ENCODE measurements around the gene PCDHB12.

DNA sequence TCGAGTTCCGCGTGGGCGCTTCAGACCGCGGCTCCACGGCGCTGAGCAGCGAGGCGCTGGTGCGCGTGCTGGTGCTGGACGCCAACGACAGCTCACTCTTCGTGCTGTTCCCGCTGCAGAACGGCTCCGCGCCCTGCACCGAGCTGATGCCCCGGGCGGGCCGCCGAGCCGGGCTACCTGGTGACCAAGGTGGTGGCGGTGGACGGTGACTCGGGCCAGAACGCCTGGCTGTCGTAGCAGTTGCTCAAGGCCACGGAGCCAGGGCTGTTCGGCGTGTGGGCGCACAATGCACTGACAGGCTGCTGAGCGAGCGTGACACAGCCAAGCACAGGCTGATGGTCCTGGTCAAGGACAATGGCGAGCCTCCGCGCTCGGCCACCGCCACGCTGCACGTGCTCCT, 33.0 kb downstream of the PCDHB12 start:
- TF ChIP-seq, protein P1, sequence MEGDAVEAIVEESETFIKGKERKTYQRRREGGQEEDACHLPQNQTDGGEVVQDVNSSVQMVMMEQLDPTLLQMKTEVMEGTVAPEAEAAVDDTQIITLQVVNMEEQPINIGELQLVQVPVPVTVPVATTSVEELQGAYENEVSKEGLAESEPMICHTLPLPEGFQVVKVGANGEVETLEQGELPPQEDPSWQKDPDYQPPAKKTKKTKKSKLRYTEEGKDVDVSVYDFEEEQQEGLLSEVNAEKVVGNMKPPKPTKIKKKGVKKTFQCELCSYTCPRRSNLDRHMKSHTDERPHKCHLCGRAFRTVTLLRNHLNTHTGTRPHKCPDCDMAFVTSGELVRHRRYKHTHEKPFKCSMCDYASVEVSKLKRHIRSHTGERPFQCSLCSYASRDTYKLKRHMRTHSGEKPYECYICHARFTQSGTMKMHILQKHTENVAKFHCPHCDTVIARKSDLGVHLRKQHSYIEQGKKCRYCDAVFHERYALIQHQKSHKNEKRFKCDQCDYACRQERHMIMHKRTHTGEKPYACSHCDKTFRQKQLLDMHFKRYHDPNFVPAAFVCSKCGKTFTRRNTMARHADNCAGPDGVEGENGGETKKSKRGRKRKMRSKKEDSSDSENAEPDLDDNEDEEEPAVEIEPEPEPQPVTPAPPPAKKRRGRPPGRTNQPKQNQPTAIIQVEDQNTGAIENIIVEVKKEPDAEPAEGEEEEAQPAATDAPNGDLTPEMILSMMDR (IDR thresholded peaks at IDR 0.05; ENCODE audit: borderline replicate concordance, extremely low read depth, low read length, poor library complexity, severe bottlenecking) = no peak
- TF ChIP-seq EZH2 (IDR thresholded peaks at IDR 0.05; ENCODE audit: borderline replicate concordance, low read depth, low read length, severe bottlenecking) = no peak

All from DND-41 (cell line).